G401 (cell line): ENCODE data around the gene TNRC18. TPM values are rescaled to one million over a fixed set of nuclear protein-coding genes. Genes with fewer than 3 reads are reported as not detected.
"Not testable (repeated sequence)": the region's sequence is repeated elsewhere in the genome, so short reads cannot be mapped to it uniquely, and the experiment has no call there.

Source experiments
- DNase-seq: peaks from one replicate; pipeline ENCODE4 v3.0.0-alpha.2; 2015; ENCODE audit warnings: low spot score
- in situ Hi-C: cut with HindIII; loops from 2 replicates; pipeline ENCODE4 v1.10.0; 2016; ENCODE audit warnings: low sequenced_read_pairs, mixed read lengths
- total RNA-seq: library from RNA; depleted of rRNA; stranded (reverse); fragments of >200 nt; shearing (Covaris generic); gene quantifications from 2 replicates; pipeline ENCODE4 v1.2.3, GENCODE V29; 2014

TNRC18 gene
- total RNA-seq, 1 experiment from 2014 or later, result 31.5 TPM

GRCh38 chr7:5310822-5311405 is 112.7 kb downstream of the TNRC18 start:
- in situ Hi-C loops, result no loop called here
- no peak for DNase-seq

GRCh38 chr7:5309146-5309545 is 114.5 kb downstream of the TNRC18 start:
- in situ Hi-C loops, result no loop called here
- no peak for DNase-seq

GRCh38 chr7:5307221-5308142 is 116.2 kb downstream of the TNRC18 start:
- in situ Hi-C loops, result not testable (repeated sequence)

GRCh38 chr7:5305050-5305449 is 118.6 kb downstream of the TNRC18 start:
- in situ Hi-C loops, DNase-seq: not testable (repeated sequence)

More at GRCh38 chr7:5307221-5308142, 116.2 kb downstream of the TNRC18 start:
- DNase-seq, result not testable (repeated sequence)

GRCh38 chr7:5303591-5304505 is 119.8 kb downstream of the TNRC18 start:
- DNase-seq, result no peak
- in situ Hi-C loops, result no loop called here

GRCh38 chr7:5303061-5303460 is 120.6 kb downstream of the TNRC18 start:
- DNase-seq, result no peak
- in situ Hi-C loops, result no loop called here

GRCh38 chr7:5302577-5302976 is 121.1 kb downstream of the TNRC18 start:
- in situ Hi-C loops, result no loop called here
- DNase-seq, result no peak

GRCh38 chr7:5300366-5300765 is 123.3 kb downstream of the TNRC18 start:
- in situ Hi-C loops, result no loop called here
- no peak for DNase-seq

- in situ Hi-C loops, result no loop called here
- DNase-seq, result no peak
Observed at GRCh38 chr7:5296611-5297226, 126.9 kb downstream of the TNRC18 start.

GRCh38 chr7:5296015-5296610 is 127.5 kb downstream of the TNRC18 start:
- in situ Hi-C loops, result no loop called here
- no peak for DNase-seq

GRCh38 chr7:5295039-5296014 is 128.3 kb downstream of the TNRC18 start:
- in situ Hi-C loops, result no loop called here
- no peak for DNase-seq

GRCh38 chr7:5294169-5294987 is 129.3 kb downstream of the TNRC18 start:
- in situ Hi-C loops, result no loop called here
- DNase-seq, result no peak

GRCh38 chr7:5291711-5292335 is 131.8 kb downstream of the TNRC18 start:
- in situ Hi-C loops, DNase-seq: not testable (repeated sequence)

GRCh38 chr7:5291301-5291700 is 132.3 kb downstream of the TNRC18 start:
- no peak for DNase-seq
- in situ Hi-C loops, result no loop called here

GRCh38 chr7:5289355-5289754 is 134.3 kb downstream of the TNRC18 start:
- no peak for DNase-seq
- in situ Hi-C loops, result no loop called here

- in situ Hi-C loops, DNase-seq: not testable (repeated sequence)
Observed at GRCh38 chr7:5288560-5288959, 135.1 kb downstream of the TNRC18 start.
